IMR-90 (cell line): Measurements from ENCODE around the gene FAM181B. TPM values are rescaled to one million over a fixed set of nuclear protein-coding genes. Genes with fewer than 3 reads are reported as not detected.

Experiments
- ATAC-seq: fragments of 200-7000 bp; cut with Tn5 transposase; 2 replicates; pipeline ENCODE4 v1.9.1; 2020; ENCODE audit warnings: low read depth, mild to moderate bottlenecking, moderate library complexity
- BruUV-seq: library from RNA; stranded (reverse); fragments of 400-500 nt; replicated peaks from 2 replicates; lab custom pipeline; 2021; lab: Mats Ljungman, UMichigan
- CTCF ChIA-PET: fragments of 300-600 bp; formaldehyde crosslinking; extraction: SDS; loops from one replicate; lab custom pipeline; 2021; ENCODE audit warnings: antibody characterized with exemption; lab: Yijun Ruan, JAX
- POLR2A ChIA-PET: fragments of 300-600 bp; sonication (Branson Sonifier 250); formaldehyde crosslinking; loops from one replicate; lab custom pipeline; 2022; ENCODE audit warnings: antibody characterized with exemption; ENCODE audit not compliant: unreplicated experiment; lab: Charles Lee
- DNase-seq: peaks from one replicate; pipeline ENCODE4 v3.0.0; 2013
- H2AFZ ChIP-seq: replicated peaks from 2 replicates; pipeline ENCODE3; 2013; ENCODE audit warnings: low read length, mild to moderate bottlenecking; ENCODE audit not compliant: poor library complexity
- H2AK5ac ChIP-seq: 2 replicates; pipeline ENCODE4 v1.6.1; 2013; ENCODE audit warnings: low read depth, low read length, inconsistent platforms
- H2AK9ac ChIP-seq: replicated peaks from 2 replicates; pipeline ENCODE3; 2013; ENCODE audit warnings: mild to moderate bottlenecking, low read depth, low read length, moderate library complexity; ENCODE audit not compliant: poor library complexity
- H2BK120ac ChIP-seq: 2 replicates; pipeline ENCODE4 v1.6.1; 2013; ENCODE audit warnings: low read depth, low read length, inconsistent platforms
- H2BK15ac ChIP-seq: 3 replicates; pipeline ENCODE4 v1.6.1; 2013; ENCODE audit warnings: low read depth, low read length, inconsistent platforms
- H2BK20ac ChIP-seq: 2 replicates; pipeline ENCODE4 v1.6.1; 2013; ENCODE audit warnings: low read depth, mild to moderate bottlenecking, inconsistent platforms, low read length, moderate library complexity
- H2BK5ac ChIP-seq: 2 replicates; pipeline ENCODE4 v1.6.1; 2013; ENCODE audit warnings: mild to moderate bottlenecking, low read depth, low read length, inconsistent platforms; ENCODE audit not compliant: poor library complexity, severe bottlenecking
- H3K14ac ChIP-seq: replicated peaks from 2 replicates; pipeline ENCODE4 v1.6.1; 2013; ENCODE audit warnings: low read depth, low read length, inconsistent platforms
- H3K18ac ChIP-seq: 2 replicates; pipeline ENCODE4 v1.6.1; 2013; ENCODE audit warnings: low read depth, low read length, control low read depth
- H3K23ac ChIP-seq: 2 replicates; pipeline ENCODE4 v1.6.1; 2013; ENCODE audit warnings: low read depth, low read length, inconsistent platforms
- H3K27ac ChIP-seq: 2 replicates; pipeline ENCODE4 v1.5.1; 2013; ENCODE audit warnings: mild to moderate bottlenecking, control low read depth, low read length; ENCODE audit not compliant: insufficient read depth
- H3K27me3 ChIP-seq: 2 replicates; pipeline ENCODE4 v1.6.1; 2013; ENCODE audit warnings: low read length; ENCODE audit not compliant: control insufficient read depth, insufficient read depth
- H3K36me3 ChIP-seq: 2 replicates; pipeline ENCODE4 v1.6.1; 2013; ENCODE audit warnings: low read length, mixed read lengths; ENCODE audit not compliant: control insufficient read depth, insufficient read depth
- H3K4ac ChIP-seq: 2 replicates; pipeline ENCODE4 v1.6.1; 2013; ENCODE audit warnings: low read depth, low read length, inconsistent platforms
- H3K4me1 ChIP-seq: 2 replicates; pipeline ENCODE4 v1.6.1; 2013; ENCODE audit warnings: low read length, mixed read lengths; ENCODE audit not compliant: control insufficient read depth, insufficient read depth
- H3K4me2 ChIP-seq: 2 replicates; pipeline ENCODE4 v1.6.1; 2013; ENCODE audit warnings: low read depth, mild to moderate bottlenecking, control low read depth, low read length, moderate library complexity
- H3K4me3 ChIP-seq: 2 replicates; pipeline ENCODE4 v1.5.1; 2013; ENCODE audit warnings: low read depth, mild to moderate bottlenecking, control low read depth, low read length, moderate library complexity; ENCODE audit not compliant: insufficient read depth
- H3K56ac ChIP-seq: 2 replicates; pipeline ENCODE4 v1.6.1; 2013; ENCODE audit warnings: low read length, inconsistent platforms; ENCODE audit not compliant: insufficient read depth; ENCODE audit errors: extremely low read depth
- H3K79me1 ChIP-seq, 2 experiments: 2 replicates each; pipeline ENCODE4 v1.6.1; 2013; ENCODE audit warnings: low read length in 2 of 2, inconsistent platforms in 1 of 2, low read depth in 1 of 2
- H3K9ac ChIP-seq: 2 replicates; pipeline ENCODE4 v1.6.1; 2013; ENCODE audit warnings: low read depth, low read length, control low read depth
- H3K9me1 ChIP-seq: 2 replicates; pipeline ENCODE4 v1.6.1; 2013; ENCODE audit warnings: low read length, inconsistent platforms; ENCODE audit not compliant: insufficient read depth
- H3K9me3 ChIP-seq: 2 replicates; pipeline ENCODE4 v1.6.1; 2013; ENCODE audit warnings: low read length; ENCODE audit not compliant: control insufficient read depth, insufficient read depth
- H4K20me1 ChIP-seq: 2 replicates; pipeline ENCODE4 v1.6.1; 2013; ENCODE audit warnings: low read length, inconsistent platforms; ENCODE audit not compliant: insufficient read depth
- H4K5ac ChIP-seq: 2 replicates; pipeline ENCODE4 v1.6.1; 2013; ENCODE audit warnings: mild to moderate bottlenecking, low read depth, low read length, control low read depth
- H4K8ac ChIP-seq, 2 experiments: 2 replicates each; pipeline ENCODE4 v1.6.1; 2013; ENCODE audit warnings: low read depth in 2 of 2, low read length in 2 of 2, control low read depth in 1 of 2, inconsistent platforms in 1 of 2
- H4K91ac ChIP-seq: 2 replicates; pipeline ENCODE4 v1.6.1; 2013; ENCODE audit warnings: low read depth, low read length, inconsistent platforms; ENCODE audit not compliant: insufficient read depth
- CEBPB ChIP-seq: IDR thresholded peaks from 2 replicates; pipeline ENCODE4 v1.6.1; 2012; ENCODE audit warnings: low read depth, low read length, improper control_type of control experiment
- CHD1 ChIP-seq: IDR thresholded peaks from 2 replicates; pipeline ENCODE4 v1.6.1; 2012; ENCODE audit warnings: low read depth, low read length, improper control_type of control experiment
- CTCF ChIP-seq: conservative IDR thresholded peaks from 2 replicates; pipeline ENCODE4 v1.5.1; 2012; ENCODE audit warnings: mild to moderate bottlenecking, low read depth, low read length, improper control_type of control experiment
- ELK1 ChIP-seq: fragments of 150-350 bp; IDR thresholded peaks from 2 replicates; pipeline ENCODE4 v1.6.1; 2016; ENCODE audit warnings: low read depth, mild to moderate bottlenecking, low read length, moderate library complexity, borderline replicate concordance
- FOS ChIP-seq: fragments of 150-350 bp; IDR thresholded peaks from 2 replicates; pipeline ENCODE4 v1.6.1; 2016; ENCODE audit warnings: low read depth, low read length
- MAFK ChIP-seq: IDR thresholded peaks from 2 replicates; pipeline ENCODE4 v1.6.1; 2012; ENCODE audit warnings: low read depth, low read length, improper control_type of control experiment
- MAZ ChIP-seq: IDR thresholded peaks from 2 replicates; pipeline ENCODE4 v1.6.1; 2012; ENCODE audit warnings: low read depth, mild to moderate bottlenecking, low read length, improper control_type of control experiment, moderate library complexity, borderline replicate concordance
- MXI1 ChIP-seq: IDR thresholded peaks from 2 replicates; pipeline ENCODE4 v1.6.1; 2012; ENCODE audit warnings: low read depth, mild to moderate bottlenecking, low read length, moderate library complexity, borderline replicate concordance
- NFE2L2 ChIP-seq: fragments of 150-350 bp; IDR thresholded peaks from 2 replicates; pipeline ENCODE4 v1.6.1; 2016; ENCODE audit warnings: low read depth, mild to moderate bottlenecking, low read length
- POLR2A ChIP-seq: IDR thresholded peaks from 2 replicates; pipeline ENCODE4 v1.6.1; 2012; ENCODE audit warnings: mild to moderate bottlenecking, low read depth, low read length
- RCOR1 ChIP-seq: IDR thresholded peaks from 2 replicates; pipeline ENCODE4 v1.6.1; 2012; ENCODE audit warnings: mild to moderate bottlenecking, low read length, improper control_type of control experiment; ENCODE audit not compliant: insufficient replicate concordance
- RFX5 ChIP-seq: IDR thresholded peaks from 2 replicates; pipeline ENCODE4 v1.8.0; 2012; ENCODE audit warnings: low read depth, mild to moderate bottlenecking, low read length, moderate library complexity
- SMC3 ChIP-seq: fragments of 150-350 bp; IDR thresholded peaks from 2 replicates; pipeline ENCODE4 v1.6.1; 2016; ENCODE audit warnings: low read depth, mild to moderate bottlenecking, antibody characterized with exemption, low read length, moderate library complexity
- WGBS, 2 experiments: methylation state at CpG; one replicate each; pipeline versions ENCODE4 v1.1.5 to v1.1.7; 2013; ENCODE audit warnings: missing lambda C conversion rate in 2 of 2; ENCODE audit not compliant: insufficient read length in 1 of 2; ENCODE audit errors: extremely low coverage in 2 of 2; 5-methylcytosine and 5-hydroxymethylcytosine counted together
- dilution Hi-C: fragments of 300-500 bp; cut with HindIII; formaldehyde crosslinking; loops from one replicate; pipeline ENCODE4 v1.14.3; 2018; ENCODE audit warnings: low sequenced_read_pairs; ENCODE audit not compliant: unreplicated experiment
- in situ Hi-C: fragments of 300-500 bp; cut with MboI; formaldehyde crosslinking; loops from 3 replicates; pipeline ENCODE4 v1.14.3; 2019; ENCODE audit warnings: low sequenced_read_pairs, inconsistent platforms, mixed read lengths
- intact Hi-C: fragments of 100-400 bp; cut with micrococcal nuclease; formaldehyde crosslinking; loops from 2 replicates; pipeline ENCODE4 v1.10.0; 2022
- polyA plus RNA-seq, 3 experiments: library from polyadenylated mRNA; depleted of rRNA; stranded (reverse); fragments of >200 nt; gene quantifications; 2 replicates each; pipeline ENCODE4 v1.2.3, GENCODE V29; 2012; ENCODE audit warnings: low replicate concordance in 1 of 3
- total RNA-seq: library from RNA; depleted of rRNA; stranded (reverse); fragments of >200 nt; gene quantifications from 2 replicates; pipeline ENCODE4 v1.2.3, GENCODE V29; 2012

Gene FAM181B
- total and polyA plus RNA-seq, 2 of the 4 experiments (the other 2 are of a cell fraction): not detected

GRCh38 chr11:82767123-82767522, 33.5 kb upstream of the FAM181B start:
- in situ Hi-C loops (no loop called here), dilution Hi-C loops (no loop called here), intact Hi-C loops (no loop called here)
- Histone ChIP-seq H3K79me1 (no peaks in the 10 kb centered on the region), H3K18ac (no peak overlapping the region), H3K9ac (no peak overlapping the region), H3K23ac (no peak overlapping the region), H3K9me1 (no peaks in the 10 kb centered on the region), H2BK20ac (no peak overlapping the region), H3K4me3 (no peak overlapping the region), H4K5ac (no peak overlapping the region), H2AFZ (no peak overlapping the region), H3K4ac (no peak overlapping the region), H2BK5ac (no peak overlapping the region), H3K27me3 (peaks cover 2% of the 10 kb centered on the region), H3K4me2 (no peak overlapping the region), H2AK5ac (no peak overlapping the region), H4K8ac (no peak overlapping the region), H3K9me3 (no peaks in the 10 kb centered on the region), H2BK120ac (no peak overlapping the region), H3K27ac (no peak overlapping the region), H2AK9ac (no peak overlapping the region), H3K36me3 (no peaks in the 10 kb centered on the region), H3K14ac (no peak overlapping the region), H3K56ac (no peak overlapping the region), H2BK15ac (no peak overlapping the region), H4K20me1 (no peaks in the 10 kb centered on the region), H3K4me1 (no peaks in the 10 kb centered on the region), H4K91ac (no peak overlapping the region)
- WGBS, 2 experiments: no CpG with 5 or more reads among the region's 1 CpG
- TF ChIP-seq MAZ (no peak), RCOR1 (no peak), CHD1 (no peak), POLR2A (no peak), FOS (no peak), NFE2L2 (no peak), SMC3 (no peak), CTCF (no peak), ELK1 (no peak), MAFK (no peak), RFX5 (no peak), MXI1 (no peak), CEBPB (no peak)
- no TSS peak for BruUV-seq
- no peak for DNase-seq
- no peak for ATAC-seq
- ChIA-PET POLR2A (no interaction called here), CTCF (interaction anchor here (2.3 kb wide), 1 partner anchor 8 kb away, joined by 12 read pairs; no protein-coding TSS in a partner anchor)
